T-helper 1 cell (primary cell): ENCODE results near the gene RAB3A.
"Not testable (repeated sequence)": the region's sequence is repeated elsewhere in the genome, so short reads cannot be mapped to it uniquely, and the experiment has no call there.

Experiments used
- DNase-seq, 5 donors: peaks; one replicate each; pipeline ENCODE4 v3.0.0-alpha.2; 2012 to 2020

Gene RAB3A

DNA sequence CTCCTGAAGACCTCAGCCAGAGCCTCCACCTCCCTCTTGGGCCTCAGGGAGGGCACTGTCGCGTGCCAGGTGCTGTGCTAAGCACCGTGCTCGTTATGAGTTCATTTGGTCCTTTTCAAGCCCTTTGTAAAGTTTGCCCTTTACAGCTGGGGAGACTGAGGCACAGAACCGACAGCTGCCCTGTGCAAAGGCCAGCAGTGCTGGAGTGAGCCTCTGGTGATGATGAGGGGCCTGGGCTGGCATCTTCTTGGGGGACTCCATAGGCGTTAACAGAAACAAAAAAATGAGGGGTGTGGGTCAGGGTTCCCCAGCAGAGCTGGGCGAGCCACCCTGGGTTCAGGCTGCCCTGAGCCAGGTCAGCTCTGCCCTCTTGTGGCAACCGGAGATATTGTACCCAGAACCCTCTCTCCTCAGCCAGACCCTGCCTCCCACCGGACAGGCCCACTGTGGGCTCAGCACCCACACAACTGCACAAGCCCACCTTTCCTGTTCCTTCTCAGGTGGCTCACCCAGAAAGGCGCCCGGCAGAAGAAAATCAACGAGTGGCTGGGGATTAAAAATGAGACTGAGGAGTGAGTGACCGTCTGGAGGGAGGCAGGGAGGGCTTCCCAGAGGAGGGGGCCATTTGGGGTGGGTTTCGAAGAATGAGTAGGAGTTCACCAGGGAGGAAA is 35.7 kb downstream of the RAB3A start:
- DNase-seq: peak in 4 of 5 donors; percentile 43 to 63 (median 46)

DNA sequence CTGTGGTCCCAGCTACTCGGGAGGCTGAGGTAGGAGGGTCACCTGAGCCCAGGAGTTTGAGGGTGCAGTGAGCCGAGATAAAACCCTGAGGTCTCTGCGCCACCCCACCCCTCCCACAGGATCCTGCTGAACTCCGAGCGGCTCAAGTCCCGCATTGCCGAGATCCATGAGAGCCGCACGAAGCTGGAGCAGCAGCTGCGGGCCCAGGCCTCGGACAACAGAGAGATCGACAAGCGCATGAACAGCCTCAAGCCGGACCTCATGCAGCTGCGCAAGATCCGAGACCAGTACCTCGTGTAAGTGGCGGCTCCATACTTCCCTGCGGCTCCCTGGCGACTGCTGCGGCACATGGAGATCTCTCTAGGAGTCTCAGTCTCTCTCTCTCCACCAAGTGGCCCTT is 36.8 kb downstream of the RAB3A start:
- no peak for DNase-seq

DNA sequence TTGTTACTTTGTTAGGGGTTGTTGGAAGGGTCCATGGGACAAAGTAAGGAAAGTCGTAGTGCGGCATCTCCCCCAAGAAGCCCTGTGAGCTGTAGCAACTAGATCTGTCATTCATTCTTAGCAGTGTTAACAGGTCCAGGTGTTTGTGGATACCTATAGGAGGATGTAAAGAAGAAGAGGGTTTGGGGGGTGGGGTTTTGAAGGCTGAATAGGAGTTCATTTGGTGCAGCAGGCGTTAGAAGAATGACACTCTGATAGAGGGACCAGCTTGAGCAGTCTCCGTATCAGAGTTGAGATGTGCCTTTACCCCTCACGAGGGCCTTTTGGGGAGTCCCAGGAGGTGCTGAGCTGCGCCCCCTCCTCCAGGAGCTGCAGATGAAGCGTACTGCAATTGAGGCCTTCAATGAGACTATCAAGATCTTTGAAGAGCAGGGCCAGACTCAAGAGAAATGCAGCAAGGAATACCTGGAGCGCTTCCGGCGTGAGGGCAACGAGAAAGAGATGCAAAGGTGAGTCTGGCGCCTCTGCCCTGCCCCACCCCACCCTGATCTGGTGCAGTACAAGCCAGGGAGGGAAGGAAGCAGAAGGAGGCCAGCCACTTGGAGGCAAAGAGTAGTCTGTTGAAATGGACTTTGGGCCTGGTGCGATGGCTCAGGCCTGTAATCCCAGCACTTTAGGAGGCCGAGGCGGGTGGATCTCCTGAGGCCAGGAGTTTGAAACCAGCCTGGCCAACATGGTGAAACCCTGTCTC is 37.9 kb downstream of the RAB3A start:
- no peak for DNase-seq

- DNase-seq: no peak
Observed at GRCh38 chr19:18164072-18164471, 39.8 kb downstream of the RAB3A start.

DNA sequence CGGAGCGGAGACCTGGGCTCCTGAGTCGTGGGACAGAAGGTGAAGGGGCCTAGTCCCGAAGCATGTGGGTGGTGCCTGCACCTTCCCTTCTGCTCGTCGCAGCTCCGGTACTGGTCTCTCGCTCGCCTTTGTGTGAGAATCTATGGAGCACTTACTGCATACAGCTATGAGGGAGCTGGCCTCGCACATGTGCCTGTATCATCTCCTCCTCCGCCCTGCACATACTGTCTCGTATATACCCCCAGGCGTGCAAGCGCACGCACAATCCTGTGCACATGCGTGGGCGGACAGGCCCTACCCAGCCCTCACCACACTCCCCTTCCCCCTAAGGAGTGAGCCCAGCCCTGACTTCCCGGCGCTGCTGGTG is 42.2 kb downstream of the RAB3A start:
- DNase-seq: no peak

DNA sequence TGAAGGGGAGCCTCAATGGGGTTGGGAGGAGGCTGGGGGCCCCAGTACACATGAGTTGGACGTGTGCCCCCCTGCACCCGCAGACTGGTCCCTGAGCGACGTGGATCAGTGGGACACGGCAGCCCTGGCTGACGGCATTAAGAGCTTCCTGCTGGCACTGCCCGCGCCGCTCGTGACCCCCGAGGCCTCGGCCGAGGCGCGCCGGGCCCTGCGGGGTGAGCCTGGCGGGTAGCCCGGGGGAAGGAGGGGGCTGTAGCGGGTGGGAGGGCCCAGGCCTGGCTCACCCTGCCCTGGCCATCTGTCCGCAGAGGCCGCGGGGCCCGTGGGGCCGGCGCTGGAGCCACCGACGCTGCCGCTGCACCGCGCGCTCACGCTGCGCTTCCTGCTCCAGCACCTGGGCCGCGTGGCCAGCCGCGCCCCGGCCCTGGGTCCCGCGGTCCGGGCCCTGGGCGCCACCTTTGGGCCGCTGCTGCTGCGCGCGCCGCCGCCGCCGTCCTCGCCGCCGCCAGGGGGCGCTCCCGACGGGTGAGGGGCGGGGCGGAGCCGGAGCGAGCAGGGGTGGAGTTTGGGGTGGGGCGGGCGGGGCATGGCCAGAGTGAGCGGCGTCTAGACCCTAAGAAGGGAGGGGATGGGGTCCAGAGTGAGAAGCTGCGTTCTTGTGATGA is 42.7 kb downstream of the RAB3A start:
- DNase-seq: peak; percentile 56 to 83 (median 71)

DNA sequence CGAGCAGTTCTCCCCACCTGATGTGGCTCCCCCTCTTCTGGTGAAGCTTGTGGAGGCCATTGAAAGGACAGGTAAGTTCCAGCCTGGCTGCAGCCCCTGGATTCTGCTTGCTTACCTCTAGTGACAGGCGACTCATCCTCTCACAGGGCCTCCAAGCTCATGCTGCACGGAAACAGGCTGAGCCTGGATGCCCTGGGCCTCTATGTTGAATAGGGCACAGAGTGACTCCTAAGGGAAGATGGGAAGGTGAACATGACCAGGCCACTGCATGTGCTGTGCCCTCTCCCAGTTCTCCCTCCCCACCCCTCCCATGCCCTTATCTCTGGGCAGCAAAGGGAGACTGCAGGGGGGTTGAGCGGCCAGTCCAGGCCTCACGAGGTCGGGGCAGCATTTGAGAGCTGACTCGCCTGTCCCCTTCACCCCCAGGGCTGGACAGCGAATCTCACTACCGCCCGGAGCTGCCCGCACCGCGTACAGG is 43.3 kb downstream of the RAB3A start:
- no peak for DNase-seq

GRCh38 chr19:18159810-18160209 is 44.0 kb downstream of the RAB3A start:
- DNase-seq: no peak

GRCh38 chr19:18159059-18159616 is 44.7 kb downstream of the RAB3A start:
- not testable (repeated sequence) for DNase-seq

- no peak for DNase-seq
Observed at GRCh38 chr19:18158467-18158866, 45.4 kb downstream of the RAB3A start.

- DNase-seq: no peak
Observed at GRCh38 chr19:18157465-18158063, 46.3 kb downstream of the RAB3A start.

GRCh38 chr19:18156841-18157464 is 46.9 kb downstream of the RAB3A start:
- no peak for DNase-seq

- no peak for DNase-seq
Observed at GRCh38 chr19:18156268-18156667, 47.6 kb downstream of the RAB3A start.

- no peak for DNase-seq
Observed at GRCh38 chr19:18155095-18156087, 48.5 kb downstream of the RAB3A start.

DNA sequence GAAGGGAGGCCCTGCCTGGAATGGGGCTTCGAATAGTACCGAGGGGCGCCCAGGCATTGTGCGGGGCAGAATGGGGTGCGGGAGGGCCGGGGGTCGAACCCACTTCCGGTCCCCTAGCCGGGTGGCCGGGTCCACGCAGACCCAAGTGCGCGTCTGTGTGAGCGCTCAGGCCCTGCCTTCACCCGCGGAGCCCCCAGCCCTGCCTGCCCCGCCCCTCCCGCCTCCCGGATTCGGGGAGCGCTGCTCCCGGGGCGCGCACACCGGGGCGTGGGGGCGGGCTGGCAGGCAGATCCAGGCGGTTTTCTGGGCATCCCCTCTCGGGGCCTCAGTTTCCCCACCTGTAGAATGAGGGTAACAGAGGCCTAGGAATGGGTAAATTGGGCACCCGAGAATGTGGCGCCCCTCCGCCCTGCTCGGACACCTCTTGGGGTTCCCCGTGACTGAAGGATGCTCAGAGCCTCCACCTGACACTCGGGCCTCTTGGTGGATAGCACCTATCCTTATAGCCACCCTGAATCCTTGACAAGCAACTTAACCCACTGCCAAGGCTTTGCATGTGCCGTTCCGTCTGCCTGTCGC is 50.2 kb downstream of the RAB3A start:
- DNase-seq: peak in 2 of 5 donors; percentile 24 to 45

- DNase-seq: peak; percentile 97 to 100 (median 99)
Observed at GRCh38 chr19:18152817-18153555, 50.9 kb downstream of the RAB3A start, which contains the start of gene PIK3R2. Gene PIK3R2, plus strand, starts transcription at chr19:18153163. Its CDS starts 2,717 bp downstream, at chr19:18155880.

DNA sequence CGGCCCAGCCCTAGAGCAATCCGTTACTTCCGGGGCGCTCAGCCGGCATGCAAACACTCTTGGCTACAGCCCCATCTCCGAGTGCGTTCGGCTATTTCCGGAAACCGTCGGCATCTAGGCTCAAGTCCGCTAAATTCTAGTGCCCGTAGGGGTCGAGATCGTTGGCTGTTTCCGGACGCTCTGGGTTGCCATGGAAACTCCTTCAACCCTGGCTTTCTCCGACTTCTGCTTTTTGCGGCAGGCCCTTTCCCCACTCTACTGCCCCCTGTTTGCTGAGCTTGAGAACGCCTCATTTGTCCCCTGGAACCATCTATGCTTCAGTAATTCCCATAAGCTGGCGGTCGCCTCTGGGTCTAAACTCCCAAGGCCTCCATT is 51.4 kb downstream of the RAB3A start:
- DNase-seq: peak; percentile 91 to 98 (median 95)

DNA sequence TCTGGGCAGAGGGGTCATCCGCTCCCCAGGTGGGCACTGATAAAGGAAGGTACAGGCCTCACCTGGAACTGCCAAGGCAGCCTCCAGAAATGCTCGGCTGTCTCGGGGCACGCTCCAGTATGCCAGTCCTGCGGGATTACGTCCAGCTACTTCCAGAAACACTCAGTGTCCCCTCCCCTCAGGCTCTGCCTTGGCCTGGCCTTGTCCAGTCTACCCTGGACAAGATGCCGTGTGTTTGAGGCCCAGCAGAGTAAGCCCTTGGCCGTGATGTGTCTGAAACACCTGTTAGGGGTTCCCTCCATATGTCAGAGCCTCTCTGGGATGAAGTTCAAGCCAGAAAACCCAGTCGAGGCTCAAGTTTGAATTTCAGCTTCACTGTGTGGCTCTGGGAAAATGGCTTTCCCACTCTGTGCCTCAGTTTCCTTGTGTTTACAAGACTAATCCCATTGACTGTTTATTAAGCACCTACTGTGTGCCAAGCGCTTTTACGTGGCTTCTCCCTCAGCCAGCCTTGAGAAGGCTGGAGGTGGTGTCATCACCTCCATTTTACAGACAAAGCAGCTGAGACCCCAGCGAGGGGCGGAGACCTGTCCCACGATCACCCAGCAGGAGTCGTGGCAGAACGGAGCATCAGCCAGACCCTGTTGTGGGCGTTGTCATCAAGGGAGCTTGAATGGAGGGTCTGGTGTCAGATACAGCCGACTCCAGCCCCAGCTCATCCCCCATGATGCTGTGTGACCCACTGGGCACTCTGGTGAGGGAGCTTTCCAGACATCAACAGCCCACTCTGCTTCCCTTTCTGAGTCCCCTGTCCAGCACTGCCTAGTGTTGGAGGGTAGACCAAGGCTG is 52.8 kb downstream of the RAB3A start:
- no peak for DNase-seq

- DNase-seq: no peak
Observed at GRCh38 chr19:18149596-18149975, 54.3 kb downstream of the RAB3A start.
